NT2/D1 (cell line): Measurements from ENCODE around the gene KIDINS220.

Experiments used
- DNase-seq: peaks from one replicate; pipeline ENCODE4 v3.0.0-alpha.2; 2011; ENCODE audit warnings: low read depth, low spot score
- H3K27me3 ChIP-seq: 2 replicates; pipeline ENCODE4 v1.6.0; 2011; ENCODE audit warnings: mild to moderate bottlenecking; ENCODE audit not compliant: insufficient read length, insufficient read depth
- H3K36me3 ChIP-seq: 2 replicates; pipeline ENCODE4 v1.6.1; 2011; ENCODE audit warnings: mild to moderate bottlenecking, low read length, mixed read lengths; ENCODE audit not compliant: insufficient read depth, insufficient read length
- H3K4me1 ChIP-seq: 2 replicates; pipeline ENCODE4 v1.5.1; 2011; ENCODE audit not compliant: insufficient read depth, insufficient read length
- H3K4me3 ChIP-seq: 2 replicates; pipeline ENCODE4 v1.5.1; 2011; ENCODE audit warnings: low read depth; ENCODE audit not compliant: insufficient read length
- H3K9ac ChIP-seq: 2 replicates; pipeline ENCODE4 v1.6.0; 2011; ENCODE audit warnings: low read depth; ENCODE audit not compliant: insufficient read length
- H3K9me3 ChIP-seq: 2 replicates; pipeline ENCODE4 v1.5.1; 2011; ENCODE audit warnings: mild to moderate bottlenecking, low read length; ENCODE audit not compliant: insufficient read depth
- SUZ12 ChIP-seq: IDR thresholded peaks from 2 replicates; pipeline ENCODE4 v1.6.1; 2011; ENCODE audit not compliant: insufficient read length, insufficient read depth; ENCODE audit errors: extremely low read depth
- YY1 ChIP-seq: IDR thresholded peaks from 2 replicates; pipeline ENCODE4 v1.6.1; 2011; ENCODE audit not compliant: insufficient read length, insufficient read depth
- ZNF274 ChIP-seq: IDR thresholded peaks from 2 replicates; pipeline ENCODE4 v1.6.1; 2011; ENCODE audit warnings: mild to moderate bottlenecking, low read depth, low read length

KIDINS220 gene

GRCh38 chr2:8805278-8806210, 31.9 kb downstream of the KIDINS220 start:
- H3K4me1 ChIP-seq = no peaks in the 10 kb centered on the region
- H3K36me3 ChIP-seq = peaks cover 27% of the 10 kb centered on the region

GRCh38 chr2:8803658-8804379, 33.6 kb downstream of the KIDINS220 start:
- Histone ChIP-seq H3K9ac (no peak overlapping the region), H3K4me1 (no peaks in the 10 kb centered on the region), H3K9me3 (no peaks in the 10 kb centered on the region), H3K27me3 (no peaks in the 10 kb centered on the region), H3K36me3 (peaks cover 24% of the 10 kb centered on the region), H3K4me3 (no peak overlapping the region)
- TF ChIP-seq YY1 (no peak), ZNF274 (no peak), SUZ12 (no peak)
- no peak for DNase-seq

More at GRCh38 chr2:8805278-8806210, 31.9 kb downstream of the KIDINS220 start:
- Histone ChIP-seq H3K9ac (no peak overlapping the region), H3K4me3 (no peak overlapping the region), H3K9me3 (no peaks in the 10 kb centered on the region), H3K27me3 (no peaks in the 10 kb centered on the region)
- DNase-seq = no peak
- TF ChIP-seq YY1 (no peak), SUZ12 (no peak), ZNF274 (no peak)

GRCh38 chr2:8802741-8803140, 34.7 kb downstream of the KIDINS220 start:
- Histone ChIP-seq H3K9me3 (no peaks in the 10 kb centered on the region), H3K4me1 (no peaks in the 10 kb centered on the region), H3K36me3 (peaks cover 24% of the 10 kb centered on the region), H3K4me3 (no peak overlapping the region), H3K9ac (no peak overlapping the region), H3K27me3 (no peaks in the 10 kb centered on the region)
- no peak for DNase-seq
- TF ChIP-seq ZNF274 = no peak
- TF ChIP-seq YY1 = no peak
- TF ChIP-seq SUZ12 = no peak

GRCh38 chr2:8800821-8801220, 36.6 kb downstream of the KIDINS220 start:
- Histone ChIP-seq H3K36me3 (peaks cover 28% of the 10 kb centered on the region), H3K27me3 (no peaks in the 10 kb centered on the region), H3K4me1 (no peaks in the 10 kb centered on the region), H3K9me3 (no peaks in the 10 kb centered on the region), H3K4me3 (no peak overlapping the region), H3K9ac (no peak overlapping the region)
- TF ChIP-seq SUZ12 = no peak
- TF ChIP-seq YY1 = no peak
- TF ChIP-seq ZNF274 = no peak
- DNase-seq = no peak

- Histone ChIP-seq H3K9ac (no peak overlapping the region), H3K4me3 (no peak overlapping the region), H3K4me1 (no peaks in the 10 kb centered on the region), H3K36me3 (peaks cover 24% of the 10 kb centered on the region), H3K27me3 (no peaks in the 10 kb centered on the region), H3K9me3 (no peaks in the 10 kb centered on the region)
- no peak for TF ChIP-seq SUZ12
- no peak for TF ChIP-seq YY1
- DNase-seq = no peak
Observed at GRCh38 chr2:8800218-8800617, 37.2 kb downstream of the KIDINS220 start.

GRCh38 chr2:8799004-8799403, 38.4 kb downstream of the KIDINS220 start:
- TF ChIP-seq SUZ12 (no peak), YY1 (no peak), ZNF274 (no peak)
- H3K36me3 ChIP-seq = peaks cover 26% of the 10 kb centered on the region

GRCh38 chr2:8798393-8798792, 39.0 kb downstream of the KIDINS220 start:
- TF ChIP-seq SUZ12 (no peak), ZNF274 (no peak), YY1 (no peak)
- Histone ChIP-seq H3K9ac (no peak overlapping the region), H3K36me3 (peaks cover 29% of the 10 kb centered on the region), H3K4me3 (no peak overlapping the region), H3K9me3 (no peaks in the 10 kb centered on the region), H3K27me3 (no peaks in the 10 kb centered on the region), H3K4me1 (no peaks in the 10 kb centered on the region)
- DNase-seq = no peak

More at GRCh38 chr2:8799004-8799403, 38.4 kb downstream of the KIDINS220 start:
- Histone ChIP-seq H3K4me3 (no peak overlapping the region), H3K4me1 (no peaks in the 10 kb centered on the region), H3K9me3 (no peaks in the 10 kb centered on the region), H3K27me3 (no peaks in the 10 kb centered on the region), H3K9ac (no peak overlapping the region)
- no peak for DNase-seq
